Tibial nerve (tissue), 4 donors: ENCODE data around the gene RASA3. TPM values are rescaled to one million over a fixed set of nuclear protein-coding genes. Genes with fewer than 3 reads are reported as not detected.
"Not testable (repeated sequence)": the region's sequence is repeated elsewhere in the genome, so short reads cannot be mapped to it uniquely, and the experiment has no call there.

Experiments used
- DNase-seq, 2 donors: peaks; one replicate each; pipeline ENCODE4 v3.0.0-alpha.2; 2019; ENCODE audit warnings: low spot score in 2 of 2
- H3K27ac ChIP-seq, 4 donors: fragments of 200-600 bp; sonication (generic) in 3 of 4; one replicate each; pipeline ENCODE4 v1.5.1; 2017 to 2019; ENCODE audit warnings: mild to moderate bottlenecking in 1 of 4
- H3K27me3 ChIP-seq, 2 donors: fragments of 200-600 bp; sonication (generic) in 1 of 2; one replicate each; pipeline versions ENCODE4 v1.5.1 to v1.6.0; 2017 to 2019
- H3K36me3 ChIP-seq, 3 donors: fragments of 200-600 bp; sonication (generic); one replicate each; pipeline ENCODE4 v1.5.1; 2018 to 2019
- H3K4me1 ChIP-seq, 4 donors: fragments of 200-600 bp; sonication (generic) in 3 of 4; one replicate each; pipeline ENCODE4 v1.5.1; 2017 to 2019
- H3K4me3 ChIP-seq, 4 donors: fragments of 200-600 bp; sonication (generic) in 3 of 4; one replicate each; pipeline ENCODE4 v1.5.1; 2017 to 2019; ENCODE audit warnings: mild to moderate bottlenecking in 1 of 4, moderate library complexity in 1 of 4
- H3K9me3 ChIP-seq, 4 donors: fragments of 200-600 bp; sonication (generic) in 3 of 4; one replicate each; pipeline ENCODE4 v1.5.1; 2017 to 2019
- CTCF ChIP-seq, 5 experiments: fragments of 200-600 bp in 3 of 5; fragments of 450-650 bp in 2 of 5; sonication (generic) in 3 of 5; IDR thresholded peaks; one replicate each; pipeline ENCODE4 v1.5.1; 2016 to 2019; ENCODE audit warnings: antibody characterized with exemption in 5 of 5, mild to moderate bottlenecking in 3 of 5, moderate library complexity in 2 of 5
- EP300 ChIP-seq, 2 donors: sonication (generic); formaldehyde crosslinking; IDR thresholded peaks; one replicate each; pipeline ENCODE4 v1.6.1; 2017; ENCODE audit warnings: antibody characterized with exemption in 2 of 2, mild to moderate bottlenecking in 1 of 2
- POLR2A ChIP-seq, 2 donors: fragments of 450-650 bp; IDR thresholded peaks; one replicate each; pipeline ENCODE4 v1.6.1; 2017; ENCODE audit warnings: antibody characterized with exemption in 2 of 2, mild to moderate bottlenecking in 2 of 2, moderate library complexity in 2 of 2
- WGBS, 2 donors: methylation state at CpG; one replicate each; pipeline ENCODE4 v1.1.5; 2018; 5-methylcytosine and 5-hydroxymethylcytosine counted together
- total RNA-seq, 4 donors: library from RNA; depleted of rRNA; stranded (reverse); fragments of >200 nt; gene quantifications; one replicate each; pipeline ENCODE4 v1.1.0, GENCODE V29; 2016

RASA3 gene
- total RNA-seq, 4 donors from 2014 or later = 36.2 to 63.3 (median 46.3) TPM

- 18 to 29% methylated on average over 11 of the region's 11 CpGs for WGBS, 2 donors
- peak overlapping the region; percentile 68 to 87 (median 78) for H3K27ac ChIP-seq
- peak overlapping the region in 2 of 4 donors; percentile 7 to 31 for H3K4me3 ChIP-seq
- no peak for TF ChIP-seq CTCF (IDR thresholded peaks at IDR 0.05)
- TF ChIP-seq EP300 (IDR thresholded peaks at IDR 0.05) = no peak
- no peak for TF ChIP-seq POLR2A (IDR thresholded peaks at IDR 0.05)
- H3K36me3 ChIP-seq = no peaks in the 10 kb centered on the region
- H3K4me1 ChIP-seq = peaks cover 0 to 66% (median 36%) of the 10 kb centered on the region in 4 donors
- no peaks in the 10 kb centered on the region for H3K9me3 ChIP-seq
- no peaks in the 10 kb centered on the region for H3K27me3 ChIP-seq
- no peak for DNase-seq
Observed at GRCh38 chr13:114118511-114119123, 13.8 kb downstream of the RASA3 start.

- no peaks in the 10 kb centered on the region for H3K9me3 ChIP-seq
- WGBS, 2 donors = 38 to 42% methylated on average over 6 of the region's 6 CpGs
- H3K27ac ChIP-seq = peak overlapping the region in 3 of 4 donors; percentile 68 to 87 (median 85)
- TF ChIP-seq CTCF (IDR thresholded peaks at IDR 0.05) (no peak), POLR2A (IDR thresholded peaks at IDR 0.05) (no peak), EP300 (IDR thresholded peaks at IDR 0.05) (no peak)
- H3K4me1 ChIP-seq = peaks cover 0 to 61% (median 36%) of the 10 kb centered on the region in 4 donors
- no peak for DNase-seq
- no peak overlapping the region for H3K4me3 ChIP-seq
- H3K27me3 ChIP-seq = no peaks in the 10 kb centered on the region
- H3K36me3 ChIP-seq = peaks cover 0 to 3% (median 0%) of the 10 kb centered on the region in 3 donors
Observed at GRCh38 chr13:114118086-114118485, 14.3 kb downstream of the RASA3 start.

- Histone ChIP-seq H3K4me1 (peaks cover 0 to 54% (median 35%) of the 10 kb centered on the region in 4 donors), H3K36me3 (peaks cover 0 to 10% (median 0%) of the 10 kb centered on the region in 3 donors)
- H3K9me3 ChIP-seq, H3K27ac ChIP-seq, H3K4me3 ChIP-seq, H3K27me3 ChIP-seq: not testable (repeated sequence)
- 87 to 88% methylated on average over 20 of the region's 20 CpGs for WGBS, 2 donors
- peak in 1 of 2 donors; percentile 3 for DNase-seq
Observed at GRCh38 chr13:114117341-114117874, 15.0 kb downstream of the RASA3 start.

GRCh38 chr13:114116734-114117133, 15.7 kb downstream of the RASA3 start:
- H3K36me3 ChIP-seq = peaks cover 0 to 14% (median 0%) of the 10 kb centered on the region in 3 donors
- H3K9me3 ChIP-seq = no peaks in the 10 kb centered on the region
- H3K27me3 ChIP-seq = no peaks in the 10 kb centered on the region
- DNase-seq = no peak
- peaks cover 0 to 47% (median 32%) of the 10 kb centered on the region in 4 donors for H3K4me1 ChIP-seq
- TF ChIP-seq CTCF (IDR thresholded peaks at IDR 0.05) (no peak), EP300 (IDR thresholded peaks at IDR 0.05) (no peak), POLR2A (IDR thresholded peaks at IDR 0.05) (no peak)
- no peak overlapping the region for H3K27ac ChIP-seq
- WGBS, 2 donors = 90 to 92% methylated on average over 16 to 17 of the region's 17 CpGs
- no peak overlapping the region for H3K4me3 ChIP-seq

- no peak for TF ChIP-seq EP300 (IDR thresholded peaks at IDR 0.05)
- TF ChIP-seq CTCF (IDR thresholded peaks at IDR 0.05) = no peak
- no peak for TF ChIP-seq POLR2A (IDR thresholded peaks at IDR 0.05)
- no peaks in the 10 kb centered on the region for H3K9me3 ChIP-seq
- peaks cover 0 to 42% (median 28%) of the 10 kb centered on the region in 4 donors for H3K4me1 ChIP-seq
- peak in 1 of 2 donors; percentile 4 for DNase-seq
- 69 to 81% methylated on average over 13 of the region's 13 CpGs for WGBS, 2 donors
- H3K4me3 ChIP-seq = no peak overlapping the region
- peak overlapping the region in 3 of 4 donors; percentile 23 to 68 (median 42) for H3K27ac ChIP-seq
- H3K27me3 ChIP-seq = no peaks in the 10 kb centered on the region
- peaks cover 0 to 14% (median 0%) of the 10 kb centered on the region in 3 donors for H3K36me3 ChIP-seq
Observed at GRCh38 chr13:114115796-114116195, 16.6 kb downstream of the RASA3 start.
